LNCaP clone FGC (cell line): ENCODE measurements around the gene C10orf88.

ENCODE experiments used
- DNase-seq: peaks from one replicate; pipeline ENCODE4 v3.0.0-alpha.2; 2011; ENCODE audit warnings: low read depth
- H3K4me3 ChIP-seq: 2 replicates; pipeline ENCODE4 v1.5.1; 2011; ENCODE audit warnings: mild to moderate bottlenecking, low read depth, low read length, control low read depth
- CTCF ChIP-seq: IDR thresholded peaks from 2 replicates; pipeline ENCODE4 v1.5.1; 2012; ENCODE audit warnings: mild to moderate bottlenecking; ENCODE audit not compliant: control insufficient read depth, insufficient read depth; ENCODE audit errors: extremely low read depth

The C10orf88 gene

GRCh38 chr10:122894261-122894944, 59.6 kb downstream of the C10orf88 start:
- H3K4me3 ChIP-seq, result no peak overlapping the region
- no peak for DNase-seq
- no peak for TF ChIP-seq CTCF

- TF ChIP-seq CTCF, result no peak
- no peak overlapping the region for H3K4me3 ChIP-seq
- no peak for DNase-seq
Measured at GRCh38 chr10:122884166-122884565, 69.9 kb downstream of the C10orf88 start.

GRCh38 chr10:122882766-122883165, 71.3 kb downstream of the C10orf88 start:
- DNase-seq, result no peak
- no peak overlapping the region for H3K4me3 ChIP-seq
- TF ChIP-seq CTCF, result no peak
